ENCODE data around the gene CDKAL1.

DNA sequence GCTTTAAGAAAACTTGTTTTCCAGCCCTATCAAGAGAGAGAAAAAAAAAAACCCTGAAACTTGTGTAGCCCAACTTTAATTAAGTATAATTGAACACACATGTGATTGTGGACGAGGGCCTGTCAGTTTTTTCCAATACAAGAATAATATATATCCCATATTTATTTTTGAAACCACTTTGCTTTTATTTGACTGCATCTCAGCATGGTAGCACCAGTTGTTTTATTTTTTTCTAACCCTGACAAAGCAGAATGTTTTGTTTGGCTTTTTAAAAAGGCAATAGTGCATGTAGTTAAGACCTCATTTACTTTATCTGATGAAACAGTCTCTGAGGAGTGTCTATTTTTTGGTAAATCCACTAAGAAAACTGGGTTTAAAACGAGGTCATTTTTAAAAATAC, 257.7 kb downstream of the CDKAL1 start:
- TF ChIP-seq IRF2 (CRISPR knock-in tag; IDR thresholded peaks at IDR 0.05; ENCODE audit: borderline replicate concordance, low read depth) (no peak), CREB1 (CRISPR knock-in tag; IDR thresholded peaks at IDR 0.05) (no peak), JAZF1 (CRISPR knock-in tag; IDR thresholded peaks at IDR 0.05) (no peak)
